GM18861 (cell line): ENCODE data around the gene BCCIP.

Source experiments
- ATAC-seq: cut with Tn5 transposase; IDR thresholded peaks from one replicate; pipeline ENCODE4 v1.9.1; 2021; ENCODE audit not compliant: unreplicated experiment

BCCIP gene

DNA sequence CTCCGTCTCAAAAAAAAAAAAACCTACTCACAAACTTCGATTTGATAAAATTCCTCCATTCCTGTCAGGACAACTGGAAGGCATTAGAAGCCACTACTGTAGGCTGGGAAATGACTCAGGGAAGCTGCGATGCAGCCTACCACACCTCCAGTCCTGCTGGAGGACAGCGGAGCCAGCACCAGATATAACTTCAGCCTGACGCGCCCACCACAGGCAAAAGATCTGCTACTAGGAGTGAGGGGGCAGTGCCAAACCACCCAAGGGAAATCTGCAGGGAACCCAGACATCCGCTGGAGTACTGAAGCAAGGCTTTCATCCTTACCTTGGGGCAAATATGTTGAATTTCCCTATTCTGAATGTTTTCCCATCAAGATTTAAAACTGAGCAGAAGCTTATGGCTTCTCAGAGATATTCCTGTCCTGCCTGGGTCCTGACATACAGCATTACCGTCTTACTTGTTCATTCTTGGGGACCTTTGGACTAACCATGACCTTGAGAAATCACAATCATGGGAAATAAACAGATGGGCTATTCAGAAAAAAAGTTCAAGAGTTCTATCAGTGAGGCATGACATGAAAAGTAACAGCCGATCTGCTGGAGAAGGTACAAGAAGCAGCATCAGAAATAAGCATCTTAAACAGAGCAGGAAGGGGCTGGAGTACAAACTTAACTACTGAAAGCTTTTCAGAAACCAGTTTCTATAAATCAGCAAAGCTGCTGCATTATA, 20.4 kb downstream of the BCCIP start:
- ATAC-seq, result no peak

DNA sequence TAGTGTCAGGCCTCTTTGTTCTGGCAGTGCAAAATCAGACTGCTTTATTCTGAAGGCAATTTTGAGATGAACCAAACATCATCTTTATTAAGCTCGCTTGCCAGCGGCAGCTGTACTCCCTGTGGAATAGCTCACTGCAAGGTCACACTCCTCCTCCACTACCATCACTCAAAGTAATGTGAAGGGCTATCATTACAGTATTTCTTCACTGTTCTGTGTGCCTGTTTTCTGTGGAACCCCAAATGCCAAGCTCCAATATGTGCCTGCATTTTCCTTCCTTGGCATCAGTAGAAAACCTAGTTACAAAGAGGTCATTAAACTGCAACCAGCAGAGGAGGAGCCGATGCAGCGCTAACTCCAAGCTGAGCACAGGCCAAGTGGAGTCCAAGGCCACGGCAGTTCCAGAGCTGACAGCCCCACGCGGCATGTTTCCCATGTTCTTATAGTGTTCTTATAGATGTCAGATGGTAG, 21.4 kb downstream of the BCCIP start:
- ATAC-seq, result no peak

DNA sequence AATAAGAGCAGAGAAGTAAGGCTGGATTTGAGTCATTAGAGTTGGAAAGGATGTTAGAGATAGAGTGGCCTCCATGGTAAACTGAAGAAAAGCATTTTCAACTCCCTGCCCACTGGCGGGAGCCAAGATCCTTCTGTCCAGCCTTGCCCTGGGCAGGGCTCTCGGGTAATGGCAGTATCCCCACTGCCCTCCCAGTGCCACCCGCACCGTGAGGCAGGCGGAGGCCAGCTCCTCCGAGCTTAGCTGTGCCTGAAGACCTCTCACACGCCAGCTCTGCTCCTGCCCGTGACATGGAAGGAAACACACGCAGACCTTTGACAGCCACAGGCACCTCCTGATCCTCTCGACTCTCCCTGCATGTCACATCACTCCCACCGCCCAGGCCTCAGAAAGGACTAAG, 22.3 kb downstream of the BCCIP start:
- ATAC-seq, result no peak

DNA sequence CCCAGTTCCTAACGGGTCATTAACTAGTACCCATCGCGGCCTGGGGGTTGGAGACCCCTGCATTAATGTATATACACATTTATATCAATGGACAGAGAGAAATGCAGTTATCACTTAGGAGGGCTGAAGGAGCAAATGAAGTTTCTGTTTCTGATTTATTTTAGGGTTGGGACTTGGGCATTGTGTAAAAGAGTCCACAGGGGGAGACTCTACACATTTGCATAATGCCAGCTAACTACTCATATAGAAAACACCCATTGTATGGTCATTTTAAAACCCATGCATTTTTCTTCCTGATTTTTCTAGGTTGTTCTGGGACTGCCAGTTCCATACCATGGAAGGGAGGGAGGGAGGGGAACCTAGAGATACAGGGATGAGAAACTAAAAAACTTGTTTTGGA, 23.5 kb downstream of the BCCIP start:
- peak; percentile 67 for ATAC-seq

DNA sequence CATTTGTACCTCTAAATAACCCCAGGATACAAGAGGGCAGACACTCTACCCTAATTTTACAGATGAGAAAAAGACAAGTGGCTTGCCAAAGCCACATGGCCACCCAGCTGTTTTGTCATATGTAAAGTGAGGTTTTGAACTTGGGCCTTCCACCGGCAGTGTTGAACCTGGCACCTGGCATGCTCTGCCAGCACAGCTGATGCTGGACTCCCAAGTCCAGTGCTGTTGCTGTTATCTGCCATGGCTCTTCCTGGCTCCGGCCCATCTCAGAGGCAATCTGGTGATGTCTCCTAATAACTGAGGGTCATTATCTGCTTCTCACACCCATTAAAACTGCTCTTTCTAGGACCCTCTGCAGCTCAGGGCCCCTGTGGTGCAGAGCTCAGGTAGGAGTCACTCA, 25.0 kb downstream of the BCCIP start:
- no peak for ATAC-seq

DNA sequence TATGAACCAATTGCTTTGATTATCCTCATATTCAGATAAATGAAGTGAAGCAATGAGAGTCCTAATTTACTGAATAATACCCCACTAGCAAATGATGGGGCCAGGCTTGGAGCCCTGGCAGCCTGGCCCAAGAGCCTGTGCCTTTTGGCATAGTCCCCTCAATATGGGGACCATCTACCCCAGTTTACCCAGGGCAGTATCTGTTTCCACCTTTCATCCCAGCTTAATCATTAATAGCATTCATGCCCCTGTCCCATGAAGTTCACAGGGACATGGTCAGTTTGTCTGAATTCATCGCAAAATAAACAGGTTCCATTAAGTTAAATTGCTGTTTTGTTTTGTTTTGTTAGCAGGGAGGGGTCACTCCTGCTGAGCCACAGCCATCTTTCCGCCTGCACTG, 25.5 kb downstream of the BCCIP start:
- no peak for ATAC-seq

DNA sequence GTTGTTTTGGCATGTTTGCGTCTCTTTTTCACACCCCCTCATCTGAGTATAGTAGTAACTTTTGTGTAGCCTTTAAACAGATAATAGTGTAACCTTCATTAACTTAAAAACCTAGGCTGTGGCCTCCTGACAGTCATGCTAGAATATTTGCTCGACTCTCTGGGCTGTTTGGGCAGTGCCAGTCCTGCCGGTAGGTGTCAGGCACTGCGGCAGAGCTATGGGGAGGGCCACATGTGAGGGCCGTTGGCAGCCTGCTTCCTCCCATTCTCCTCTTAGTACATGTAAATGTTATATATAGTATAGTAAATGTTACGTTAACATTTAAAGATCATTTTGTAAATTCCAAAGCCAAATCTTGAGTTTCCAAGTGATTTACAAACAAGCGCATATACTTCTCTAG, 26.1 kb downstream of the BCCIP start:
- ATAC-seq, result no peak

DNA sequence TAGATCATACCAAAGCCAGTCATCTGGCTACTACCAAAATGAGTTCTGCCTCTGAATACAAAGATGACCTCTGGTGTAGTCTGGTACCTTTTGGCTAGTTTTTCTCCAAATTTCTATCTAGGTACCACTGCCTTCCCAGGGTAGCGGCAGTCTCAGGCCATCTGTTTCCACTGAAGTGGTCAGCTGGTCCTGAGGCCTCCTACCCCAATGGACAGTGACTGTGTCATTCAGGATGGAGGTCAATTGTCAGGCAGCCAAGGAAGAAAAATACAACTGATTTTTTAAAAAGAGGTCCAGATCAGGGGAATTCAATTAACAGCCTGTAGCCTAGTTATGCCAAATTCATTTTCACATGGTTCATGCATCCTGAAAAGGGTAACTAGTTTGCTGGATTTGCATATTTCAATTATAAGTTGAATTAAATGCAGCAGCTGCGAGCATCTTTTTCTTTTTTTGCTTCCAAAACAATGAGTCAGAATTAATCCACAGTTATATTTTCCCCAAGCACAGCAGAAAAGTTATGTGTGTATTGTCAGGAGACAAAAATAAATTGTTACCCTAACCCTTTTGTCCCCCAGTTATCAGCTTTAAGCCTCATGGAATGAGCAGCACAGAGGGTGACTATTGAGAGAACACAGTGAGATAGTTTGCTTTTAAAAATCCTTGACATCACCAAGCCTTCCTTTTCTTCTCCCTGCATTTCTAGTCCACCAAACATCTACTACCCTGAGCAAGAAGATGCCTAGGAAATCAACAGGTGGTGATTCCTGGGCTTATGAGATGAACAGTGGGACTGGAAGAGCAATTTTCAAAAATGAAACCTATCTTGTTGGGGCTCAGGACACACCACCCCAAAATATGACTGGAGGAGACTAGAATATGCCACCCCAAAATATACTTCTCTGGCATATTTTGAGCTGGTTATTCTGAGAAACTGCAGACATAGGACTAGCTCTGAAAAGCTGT, 27.7 kb downstream of the BCCIP start:
- ATAC-seq, result no peak

DNA sequence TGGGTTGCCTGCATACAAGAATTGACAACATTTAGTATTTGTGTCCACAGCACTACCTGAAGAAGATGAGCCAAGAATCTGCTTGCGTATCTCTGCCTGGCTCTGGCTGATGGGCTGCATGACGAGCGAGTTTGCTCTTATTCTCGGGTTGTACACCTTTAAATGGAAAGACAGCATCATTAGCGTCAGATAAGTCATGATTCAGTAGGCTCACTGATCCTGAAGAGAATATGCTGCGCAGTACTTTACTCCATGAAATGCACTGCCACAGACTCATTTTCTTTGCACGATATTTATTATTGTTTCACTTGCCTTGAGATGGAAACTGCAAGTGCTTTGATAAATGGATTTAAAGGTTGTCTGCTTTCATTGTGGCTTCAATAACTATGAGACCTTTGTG, 29.1 kb downstream of the BCCIP start:
- ATAC-seq, result no peak

DNA sequence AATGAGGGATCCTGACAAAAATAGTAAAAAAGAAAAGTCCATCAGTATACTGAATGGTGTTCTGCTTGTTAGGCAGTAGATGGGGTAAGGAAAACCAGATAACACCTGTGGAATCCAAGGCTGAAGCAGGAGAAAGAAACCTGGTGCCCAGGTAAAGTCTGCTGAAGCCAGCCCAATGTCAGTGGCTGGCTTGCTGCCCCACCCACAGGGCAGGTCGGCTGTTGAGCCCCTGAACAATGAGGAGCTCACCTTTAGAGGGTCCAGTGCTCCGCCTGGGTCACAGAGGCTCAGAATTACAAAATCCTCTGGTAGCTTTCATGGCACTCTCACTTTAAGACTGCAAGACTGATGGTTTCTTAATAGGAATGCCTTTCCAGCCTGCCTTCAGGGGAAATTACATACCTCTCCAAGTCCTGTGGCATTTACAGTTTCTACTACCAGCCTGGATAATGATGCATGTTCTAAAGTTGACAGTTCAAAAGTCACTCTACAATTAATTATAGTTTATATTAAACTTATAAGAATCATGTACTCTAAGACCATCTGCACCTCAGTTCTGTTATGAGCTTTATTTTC, 33.9 kb downstream of the BCCIP start:
- no peak for ATAC-seq

DNA sequence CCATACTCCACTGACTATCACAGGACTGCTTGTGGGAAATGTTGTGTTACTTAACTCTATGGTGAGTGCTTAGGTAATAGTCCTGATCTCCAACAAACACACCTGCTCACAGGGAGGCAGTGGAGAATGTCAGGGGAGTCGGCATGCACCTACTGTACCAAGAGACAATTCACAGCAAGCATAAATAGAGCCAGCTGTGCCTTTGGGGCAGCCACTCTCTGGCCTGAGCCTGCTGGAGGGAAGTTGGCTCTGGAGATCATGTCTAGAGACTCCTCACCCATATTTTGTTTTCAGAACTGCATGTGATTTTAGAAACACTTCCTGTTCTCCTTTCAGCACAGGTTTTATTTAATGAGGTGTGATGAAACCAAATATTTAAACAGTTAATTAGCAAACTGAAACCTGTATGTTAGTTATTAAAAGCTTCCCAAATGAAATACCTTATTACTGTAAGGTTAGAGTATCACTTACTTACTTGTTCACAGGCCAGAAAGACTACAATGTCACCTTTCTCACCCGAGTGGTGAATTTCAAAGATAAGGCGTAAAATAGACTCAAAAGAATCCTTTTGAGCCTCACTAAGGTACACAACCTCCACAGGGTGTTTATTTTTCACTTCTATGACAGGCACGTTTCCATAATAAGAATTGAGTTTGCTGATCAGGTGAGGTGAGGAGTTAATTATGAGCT, 35.9 kb downstream of the BCCIP start:
- ATAC-seq, result no peak

DNA sequence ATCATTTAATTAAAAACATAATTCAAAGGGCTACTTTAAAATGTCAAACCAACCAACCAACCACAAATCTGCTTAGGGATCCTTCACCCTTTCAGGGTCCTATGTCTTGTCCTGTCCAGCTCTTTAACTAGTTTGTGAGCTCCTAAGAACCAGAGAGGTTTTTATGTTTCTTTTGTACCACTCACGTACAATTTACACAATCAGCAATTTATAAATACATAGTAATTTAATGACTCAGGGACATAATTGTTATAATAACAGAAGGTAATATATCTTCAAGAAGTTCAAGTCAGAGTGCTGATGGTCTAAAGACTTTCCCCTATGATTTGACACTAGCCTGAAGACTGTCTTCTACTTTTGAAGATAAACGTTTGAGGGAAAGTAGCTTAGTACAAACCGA, 41.8 kb downstream of the BCCIP start:
- no peak for ATAC-seq

DNA sequence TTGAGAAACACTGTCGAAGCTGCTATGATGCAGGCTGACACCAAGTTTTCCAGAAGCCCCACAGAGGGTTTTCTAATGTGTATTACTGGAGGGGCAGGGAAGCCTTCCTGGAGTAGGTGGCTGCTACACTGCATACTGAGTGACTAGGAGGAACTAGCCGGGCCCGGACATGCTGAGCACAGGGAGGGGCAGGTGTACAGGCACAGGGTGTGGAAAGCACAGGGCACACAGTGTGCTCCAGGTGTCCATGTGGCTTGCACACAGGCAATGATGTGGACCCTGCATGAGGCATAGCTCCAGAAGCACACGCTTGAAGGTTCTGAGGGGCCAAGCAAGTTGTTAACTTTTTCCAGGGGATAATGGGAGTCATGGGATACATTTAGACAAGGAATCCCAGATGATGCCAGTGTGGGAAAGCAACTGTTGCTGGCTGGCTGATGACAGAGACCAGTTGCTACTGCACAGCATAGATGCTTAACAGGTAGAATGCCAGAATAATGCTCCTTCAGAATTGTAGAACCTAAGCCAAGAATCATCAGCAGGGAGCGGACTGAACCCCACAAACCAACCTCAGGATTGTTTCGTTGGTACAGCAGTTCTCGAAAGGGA, 43.2 kb downstream of the BCCIP start:
- ATAC-seq, result no peak

DNA sequence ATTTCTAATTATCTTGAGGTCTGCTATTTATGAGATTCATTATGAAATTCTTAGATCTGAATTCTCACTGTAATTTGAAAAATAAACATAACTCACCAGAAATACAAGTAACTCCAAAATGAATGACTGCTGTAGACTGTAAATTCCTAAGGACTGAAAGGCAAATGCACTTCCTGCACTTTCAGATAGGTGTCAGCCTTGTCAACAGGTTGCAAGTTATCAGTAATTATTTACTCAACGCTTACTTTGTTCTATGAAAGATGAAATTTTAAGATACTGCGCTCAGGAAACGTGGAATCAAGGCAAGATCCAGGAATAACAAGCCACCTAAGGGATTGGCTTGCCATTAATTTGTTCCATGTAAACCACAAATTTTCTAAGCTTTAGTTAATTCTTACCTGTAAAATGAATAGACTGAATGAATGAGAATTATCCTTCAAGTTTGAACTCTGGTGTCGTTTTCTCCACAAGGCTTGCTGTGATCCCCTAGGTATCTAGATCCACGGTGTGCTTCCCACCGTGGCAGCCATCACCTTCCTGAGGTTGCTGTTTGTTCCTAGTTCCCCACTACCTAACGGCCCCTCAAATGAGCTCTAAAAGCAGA, 45.1 kb downstream of the BCCIP start:
- no peak for ATAC-seq

DNA sequence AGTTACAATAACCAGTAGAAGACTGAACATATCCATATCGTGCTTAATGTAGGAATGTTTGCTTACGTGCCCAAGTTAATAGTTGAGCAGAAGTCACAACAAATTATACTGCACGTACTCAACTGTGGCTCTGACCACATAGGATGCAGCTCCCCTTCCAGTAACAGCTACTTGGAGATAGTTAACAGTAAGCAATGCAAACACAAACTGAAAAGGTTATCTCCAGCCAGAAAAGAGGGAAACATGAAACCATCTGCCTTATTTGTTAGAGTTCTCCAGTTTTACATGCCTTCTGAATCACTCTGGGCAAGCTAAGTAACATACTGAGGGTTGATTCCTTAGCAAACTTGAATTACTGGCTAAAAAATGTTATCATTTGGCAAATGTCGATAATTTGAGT, 48.0 kb downstream of the BCCIP start:
- ATAC-seq, result no peak

DNA sequence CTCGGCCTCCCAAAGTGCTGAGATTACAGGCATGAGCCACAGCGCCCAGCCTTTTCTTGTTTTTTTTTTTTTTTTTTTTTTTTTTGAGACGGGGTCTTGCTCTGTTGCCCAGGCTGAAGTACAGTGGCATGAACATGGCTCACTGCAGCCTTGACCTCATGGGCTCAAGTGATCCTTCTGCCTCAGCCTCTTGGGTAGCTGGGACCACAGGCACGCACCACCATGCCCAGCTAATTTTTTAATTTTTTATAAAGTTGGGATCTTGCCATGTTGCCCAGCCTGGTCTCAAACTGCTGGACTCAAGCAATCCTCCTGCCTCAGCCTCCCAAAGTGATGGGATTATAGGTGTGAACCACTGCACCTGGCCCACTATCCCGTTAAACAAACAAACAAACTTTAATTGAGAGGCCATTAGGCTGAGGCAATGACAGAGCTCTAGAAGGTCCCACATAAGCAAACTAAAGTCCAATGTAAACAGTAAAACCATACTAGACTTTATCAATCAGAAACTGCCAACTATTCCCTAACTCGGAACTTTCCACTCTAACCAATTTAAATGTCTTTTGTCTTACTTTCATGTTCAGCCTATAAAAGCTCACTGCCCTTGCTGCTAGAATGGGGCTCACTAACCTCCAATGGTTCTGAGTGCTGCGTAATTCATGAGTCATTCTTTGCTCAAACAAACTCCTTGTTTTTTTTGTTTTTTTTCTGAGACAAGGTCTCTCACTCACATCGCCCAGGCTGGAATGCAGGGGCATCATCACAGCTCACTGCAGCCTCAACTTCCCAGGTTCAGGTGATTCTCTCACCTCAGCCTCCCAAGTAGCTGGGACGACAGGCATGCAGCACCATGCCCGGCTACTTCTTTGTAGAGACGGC, 55.9 kb downstream of the BCCIP start:
- no peak for ATAC-seq

DNA sequence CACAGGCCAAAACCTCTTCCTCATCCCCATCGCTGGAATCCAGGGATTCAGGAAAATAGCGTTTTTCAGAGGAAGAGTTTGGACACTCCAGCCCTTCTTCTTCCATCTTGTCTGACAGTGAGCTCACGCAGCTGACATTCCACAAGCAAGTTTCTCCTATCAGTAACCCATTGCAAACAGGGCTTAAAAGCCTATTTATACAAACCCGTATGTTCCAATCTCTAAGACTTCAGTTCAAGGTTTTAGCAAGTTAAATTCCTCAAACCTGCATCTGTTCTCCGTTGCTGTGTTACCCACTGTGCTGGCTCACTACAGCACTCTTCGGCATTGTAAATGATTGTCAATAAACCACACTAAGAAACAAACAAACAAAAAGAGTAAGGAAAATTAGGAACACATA, 57.4 kb downstream of the BCCIP start:
- ATAC-seq, result no peak

DNA sequence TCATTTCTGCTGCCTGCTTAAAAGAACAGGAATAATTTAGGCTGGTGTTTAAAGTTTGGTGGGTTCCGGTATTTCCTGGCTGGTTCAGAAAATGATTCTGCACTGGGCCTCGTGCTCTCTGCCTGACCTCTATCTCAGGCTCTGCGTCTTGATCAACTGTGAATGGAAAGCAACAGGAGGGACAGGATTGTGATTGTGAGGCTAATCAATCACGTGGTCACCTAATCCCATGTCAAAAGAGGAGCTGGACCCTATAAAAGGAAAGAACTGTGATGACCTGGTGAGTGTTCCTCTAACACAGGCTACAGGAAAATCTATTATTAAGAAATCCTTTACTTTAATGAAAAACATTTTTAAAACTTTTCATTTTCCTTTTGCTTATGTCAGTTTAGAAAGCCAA, 57.8 kb downstream of the BCCIP start, which contains the start of gene DHX32:
DHX32 (minus strand) TSS at position 101 of the 400 bp plus-strand sequence. CDS start 468 bp downstream, outside the sequence.
- ATAC-seq, result no peak

DNA sequence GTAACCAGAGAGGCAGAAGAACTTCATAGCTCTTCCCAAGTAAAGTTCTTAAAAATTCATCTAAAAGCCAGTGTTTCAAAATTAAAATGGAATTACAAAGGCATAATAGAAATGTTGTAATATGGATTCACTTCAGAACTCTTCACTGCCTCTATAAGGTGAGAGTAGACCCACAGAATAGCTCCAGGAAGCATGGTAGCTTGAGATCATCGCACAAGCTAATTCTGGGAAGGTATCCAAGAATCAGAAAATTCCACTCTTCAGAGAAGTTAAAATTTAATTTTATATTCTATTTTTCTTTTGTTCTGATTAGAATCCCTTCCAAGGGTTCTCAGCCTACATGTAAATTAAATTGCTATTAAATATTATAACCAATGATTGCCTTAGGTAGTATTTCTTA, 59.2 kb downstream of the BCCIP start:
- no peak for ATAC-seq
